Panc1 (cell line): ENCODE data around the gene DMBT1. TPM values are rescaled to one million over a fixed set of nuclear protein-coding genes. Genes with fewer than 3 reads are reported as not detected.

ENCODE experiments used
- ATAC-seq: fragments of 200-7000 bp; cut with Tn5 transposase; 2 replicates; pipeline ENCODE4 v1.9.1; 2020; ENCODE audit warnings: mild to moderate bottlenecking, moderate library complexity
- BruUV-seq: library from RNA; stranded (reverse); fragments of 400-500 nt; replicated peaks from 2 replicates; lab custom pipeline; 2021; lab: Mats Ljungman, UMichigan
- CTCF ChIA-PET: fragments of 300-600 bp; sonication (Branson Sonifier 250); formaldehyde crosslinking; loops from one replicate; lab custom pipeline; 2022; ENCODE audit warnings: antibody characterized with exemption; lab: Charles Lee
- POLR2A ChIA-PET: fragments of 300-600 bp; sonication (Branson Sonifier 250); formaldehyde crosslinking; loops from one replicate; lab custom pipeline; 2022; ENCODE audit warnings: antibody characterized with exemption; lab: Charles Lee
- DNase-seq: peaks from one replicate; pipeline ENCODE4 v3.0.0-alpha.2; 2010; ENCODE audit warnings: low read depth, low spot score
- H3K27ac ChIP-seq: 2 replicates; pipeline ENCODE4 v1.5.1; 2011; ENCODE audit warnings: mild to moderate bottlenecking, low read length, inconsistent platforms
- H3K27me3 ChIP-seq: fragments of 200-500 bp; sonication (Bioruptor generic); 2 replicates; pipeline ENCODE4 v1.6.0; 2014; ENCODE audit warnings: low read length, inconsistent platforms; ENCODE audit not compliant: control insufficient read depth, insufficient read depth
- H3K36me3 ChIP-seq: fragments of 200-500 bp; sonication (Bioruptor generic); 2 replicates; pipeline ENCODE4 v1.5.1; 2014; ENCODE audit warnings: inconsistent platforms, mild to moderate bottlenecking, low read length, moderate library complexity; ENCODE audit not compliant: control insufficient read depth, insufficient read depth
- H3K4me1 ChIP-seq: 2 replicates; pipeline ENCODE4 v1.5.1; 2011; ENCODE audit warnings: inconsistent platforms, mild to moderate bottlenecking, low read length, moderate library complexity; ENCODE audit not compliant: control insufficient read depth, insufficient read depth
- H3K4me3 ChIP-seq, 2 experiments: 2 replicates each; pipeline ENCODE4 v1.5.1; 2011 to 2012; ENCODE audit warnings: low read depth in 2 of 2, low read length in 2 of 2, mild to moderate bottlenecking in 2 of 2, inconsistent platforms in 1 of 2, moderate library complexity in 1 of 2
- H3K9me3 ChIP-seq: fragments of 200-500 bp; sonication (Bioruptor generic); 2 replicates; pipeline ENCODE4 v1.5.1; 2014; ENCODE audit warnings: low read depth, mild to moderate bottlenecking, inconsistent platforms, low read length, moderate library complexity; ENCODE audit not compliant: control insufficient read depth, insufficient read depth
- POLR2AphosphoS5 ChIP-seq: IDR thresholded peaks from 2 replicates; pipeline ENCODE4 v1.6.1; 2012; ENCODE audit warnings: mild to moderate bottlenecking, low read depth, low read length, moderate library complexity
- SIN3A ChIP-seq: IDR thresholded peaks from 2 replicates; pipeline ENCODE4 v1.6.1; 2012; ENCODE audit warnings: low read depth, mild to moderate bottlenecking, low read length, moderate library complexity, borderline replicate concordance; ENCODE audit not compliant: insufficient read depth
- TCF7L2 ChIP-seq: IDR thresholded peaks from 2 replicates; pipeline ENCODE4 v1.6.1; 2011; ENCODE audit warnings: mild to moderate bottlenecking, low read depth, low read length, inconsistent platforms
- in situ Hi-C: cut with HindIII; loops from 2 replicates; pipeline ENCODE4 v1.10.0; 2016; ENCODE audit warnings: low sequenced_read_pairs, low pct_unique_long_range_greater_than_20kb
- intact Hi-C: fragments of 100-400 bp; cut with micrococcal nuclease; formaldehyde crosslinking; loops from one replicate; pipeline ENCODE4 v1.10.0; 2022; ENCODE audit not compliant: unreplicated experiment
- total RNA-seq: library from RNA; stranded (reverse); gene quantifications from one replicate; pipeline ENCODE4 v1.2.1, GENCODE V29; 2021; ENCODE audit not compliant: unreplicated experiment
- TF ChIP-seq, protein P1 (sequence below): fragments of 450-650 bp; IDR thresholded peaks from 2 replicates; pipeline ENCODE4 v1.5.1; 2017; ENCODE audit warnings: mild to moderate bottlenecking
- TF ChIP-seq, protein P2 (sequence below), 2 experiments: IDR thresholded peaks; 2 replicates each; pipeline ENCODE4 v1.6.1; 2011 to 2012; ENCODE audit warnings: low read depth in 2 of 2, control low read depth in 1 of 2, low read length in 1 of 2, mild to moderate bottlenecking in 1 of 2, moderate library complexity in 1 of 2; ENCODE audit not compliant: insufficient read depth in 1 of 2

DMBT1 gene
- total RNA-seq, 1 experiment from 2014 or later, result 0.05 TPM

DNA sequence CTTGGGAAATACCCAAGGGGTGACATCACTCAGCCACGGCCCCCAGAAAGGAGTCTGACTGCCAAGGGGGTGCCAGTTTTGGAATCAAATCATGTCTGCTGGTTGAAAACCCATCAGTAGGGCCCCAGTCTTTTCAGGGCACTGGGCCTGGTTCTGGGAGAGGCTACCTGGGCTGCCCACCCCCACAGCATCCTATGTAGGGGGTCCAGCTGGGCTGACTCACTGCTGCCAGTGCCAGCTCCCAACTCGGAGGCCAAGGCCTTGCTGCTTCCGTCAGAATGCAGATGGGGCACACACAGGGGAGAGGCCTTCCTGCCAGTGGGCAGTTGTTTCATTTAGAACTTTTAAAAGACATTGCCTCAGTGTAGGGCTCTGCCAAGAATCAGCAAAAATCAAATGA lies 39.5 kb upstream of the DMBT1 start:
- ChIA-PET CTCF (no interaction called here), POLR2A (interaction anchor here (0.6 kb wide), 1 partner anchor 70 kb away, joined by 3 read pairs; no protein-coding TSS in a partner anchor)
- Histone ChIP-seq H3K27ac (no peak overlapping the region), H3K27me3 (peaks cover 12% of the 10 kb centered on the region), H3K36me3 (no peaks in the 10 kb centered on the region), H3K4me1 (no peaks in the 10 kb centered on the region), H3K4me3 (no peak overlapping the region), H3K9me3 (no peaks in the 10 kb centered on the region)
- BruUV-seq, result no TSS peak
- in situ Hi-C loops, result no loop called here
- no peak for TF ChIP-seq POLR2AphosphoS5
- no peak for TF ChIP-seq TCF7L2
- TF ChIP-seq, protein P1, sequence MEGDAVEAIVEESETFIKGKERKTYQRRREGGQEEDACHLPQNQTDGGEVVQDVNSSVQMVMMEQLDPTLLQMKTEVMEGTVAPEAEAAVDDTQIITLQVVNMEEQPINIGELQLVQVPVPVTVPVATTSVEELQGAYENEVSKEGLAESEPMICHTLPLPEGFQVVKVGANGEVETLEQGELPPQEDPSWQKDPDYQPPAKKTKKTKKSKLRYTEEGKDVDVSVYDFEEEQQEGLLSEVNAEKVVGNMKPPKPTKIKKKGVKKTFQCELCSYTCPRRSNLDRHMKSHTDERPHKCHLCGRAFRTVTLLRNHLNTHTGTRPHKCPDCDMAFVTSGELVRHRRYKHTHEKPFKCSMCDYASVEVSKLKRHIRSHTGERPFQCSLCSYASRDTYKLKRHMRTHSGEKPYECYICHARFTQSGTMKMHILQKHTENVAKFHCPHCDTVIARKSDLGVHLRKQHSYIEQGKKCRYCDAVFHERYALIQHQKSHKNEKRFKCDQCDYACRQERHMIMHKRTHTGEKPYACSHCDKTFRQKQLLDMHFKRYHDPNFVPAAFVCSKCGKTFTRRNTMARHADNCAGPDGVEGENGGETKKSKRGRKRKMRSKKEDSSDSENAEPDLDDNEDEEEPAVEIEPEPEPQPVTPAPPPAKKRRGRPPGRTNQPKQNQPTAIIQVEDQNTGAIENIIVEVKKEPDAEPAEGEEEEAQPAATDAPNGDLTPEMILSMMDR, result no peak
- TF ChIP-seq SIN3A, result no peak
- TF ChIP-seq, protein P2, sequence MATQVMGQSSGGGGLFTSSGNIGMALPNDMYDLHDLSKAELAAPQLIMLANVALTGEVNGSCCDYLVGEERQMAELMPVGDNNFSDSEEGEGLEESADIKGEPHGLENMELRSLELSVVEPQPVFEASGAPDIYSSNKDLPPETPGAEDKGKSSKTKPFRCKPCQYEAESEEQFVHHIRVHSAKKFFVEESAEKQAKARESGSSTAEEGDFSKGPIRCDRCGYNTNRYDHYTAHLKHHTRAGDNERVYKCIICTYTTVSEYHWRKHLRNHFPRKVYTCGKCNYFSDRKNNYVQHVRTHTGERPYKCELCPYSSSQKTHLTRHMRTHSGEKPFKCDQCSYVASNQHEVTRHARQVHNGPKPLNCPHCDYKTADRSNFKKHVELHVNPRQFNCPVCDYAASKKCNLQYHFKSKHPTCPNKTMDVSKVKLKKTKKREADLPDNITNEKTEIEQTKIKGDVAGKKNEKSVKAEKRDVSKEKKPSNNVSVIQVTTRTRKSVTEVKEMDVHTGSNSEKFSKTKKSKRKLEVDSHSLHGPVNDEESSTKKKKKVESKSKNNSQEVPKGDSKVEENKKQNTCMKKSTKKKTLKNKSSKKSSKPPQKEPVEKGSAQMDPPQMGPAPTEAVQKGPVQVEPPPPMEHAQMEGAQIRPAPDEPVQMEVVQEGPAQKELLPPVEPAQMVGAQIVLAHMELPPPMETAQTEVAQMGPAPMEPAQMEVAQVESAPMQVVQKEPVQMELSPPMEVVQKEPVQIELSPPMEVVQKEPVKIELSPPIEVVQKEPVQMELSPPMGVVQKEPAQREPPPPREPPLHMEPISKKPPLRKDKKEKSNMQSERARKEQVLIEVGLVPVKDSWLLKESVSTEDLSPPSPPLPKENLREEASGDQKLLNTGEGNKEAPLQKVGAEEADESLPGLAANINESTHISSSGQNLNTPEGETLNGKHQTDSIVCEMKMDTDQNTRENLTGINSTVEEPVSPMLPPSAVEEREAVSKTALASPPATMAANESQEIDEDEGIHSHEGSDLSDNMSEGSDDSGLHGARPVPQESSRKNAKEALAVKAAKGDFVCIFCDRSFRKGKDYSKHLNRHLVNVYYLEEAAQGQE (IDR thresholded peaks at IDR 0.05; ENCODE audit: insufficient read depth in 1 of 2, low read depth in 2 of 2, low read length in 1 of 2), result no peak
- intact Hi-C loops, result no loop called here
- ATAC-seq (no peak), DNase-seq (no peak)

DNA sequence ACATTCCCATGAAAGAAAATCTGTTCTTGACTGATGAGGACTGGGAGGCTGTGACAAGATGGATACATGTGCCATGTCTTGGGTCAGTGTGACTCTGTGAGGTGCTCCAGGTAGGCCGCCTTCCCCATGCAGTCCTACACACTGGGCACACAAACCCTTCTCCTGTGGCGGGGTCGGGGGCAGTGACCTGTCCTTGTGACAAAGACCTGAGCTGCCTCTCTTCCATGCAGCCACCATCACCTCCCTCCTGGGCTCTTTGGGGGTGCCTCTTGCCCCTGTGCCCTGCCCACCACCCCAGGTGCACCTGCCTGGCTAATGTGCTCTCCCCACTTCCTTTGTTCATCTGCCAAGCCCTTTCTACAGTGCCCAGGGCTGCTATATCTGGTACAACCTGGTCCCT lies 35.7 kb upstream of the DMBT1 start:
- no peak overlapping the region for H3K4me3 ChIP-seq
- in situ Hi-C loops, result no loop called here
- ATAC-seq, result no peak
- peaks cover 12% of the 10 kb centered on the region for H3K27me3 ChIP-seq
- intact Hi-C loops, result loop anchor here (1.0 kb wide), 1 partner anchor 40 kb away; no protein-coding TSS in a partner anchor
- CTCF ChIA-PET, result no interaction called here
- TF ChIP-seq, protein P1, result no peak
- no peak for TF ChIP-seq POLR2AphosphoS5
- no peak for TF ChIP-seq SIN3A
- TF ChIP-seq TCF7L2, result no peak
- TF ChIP-seq, protein P2 (IDR thresholded peaks at IDR 0.05; ENCODE audit: insufficient read depth in 1 of 2, low read depth in 2 of 2, low read length in 1 of 2), result no peak
- DNase-seq, result no peak
- POLR2A ChIA-PET, result no interaction called here
- no peaks in the 10 kb centered on the region for H3K4me1 ChIP-seq
- no TSS peak for BruUV-seq
- H3K27ac ChIP-seq, result no peak overlapping the region
- no peaks in the 10 kb centered on the region for H3K36me3 ChIP-seq
- H3K9me3 ChIP-seq, result no peaks in the 10 kb centered on the region
